Stomach (tissue), 4 donors: Measurements from ENCODE around the gene PPP2R2C.

ENCODE experiments used
- EP300 ChIP-seq: sonication (generic); formaldehyde crosslinking; IDR thresholded peaks from one replicate; pipeline ENCODE4 v1.6.1; 2017; ENCODE audit warnings: antibody characterized with exemption
- POLR2A ChIP-seq, 4 donors: fragments of 450-650 bp; IDR thresholded peaks; one replicate each; pipeline ENCODE4 v1.6.1; 2016; ENCODE audit warnings: antibody characterized with exemption in 4 of 4, control low read depth in 2 of 4, mild to moderate bottlenecking in 1 of 4, moderate library complexity in 1 of 4
- TF ChIP-seq, protein P1 (sequence below), 7 experiments: fragments of 450-650 bp in 4 of 7; fragments of 200-600 bp in 3 of 7; sonication (generic) in 3 of 7; IDR thresholded peaks; one replicate each; pipeline ENCODE4 v1.5.1; 2016 to 2019; ENCODE audit warnings: antibody characterized with exemption in 7 of 7, control low read depth in 2 of 7, mild to moderate bottlenecking in 1 of 7

DNA sequence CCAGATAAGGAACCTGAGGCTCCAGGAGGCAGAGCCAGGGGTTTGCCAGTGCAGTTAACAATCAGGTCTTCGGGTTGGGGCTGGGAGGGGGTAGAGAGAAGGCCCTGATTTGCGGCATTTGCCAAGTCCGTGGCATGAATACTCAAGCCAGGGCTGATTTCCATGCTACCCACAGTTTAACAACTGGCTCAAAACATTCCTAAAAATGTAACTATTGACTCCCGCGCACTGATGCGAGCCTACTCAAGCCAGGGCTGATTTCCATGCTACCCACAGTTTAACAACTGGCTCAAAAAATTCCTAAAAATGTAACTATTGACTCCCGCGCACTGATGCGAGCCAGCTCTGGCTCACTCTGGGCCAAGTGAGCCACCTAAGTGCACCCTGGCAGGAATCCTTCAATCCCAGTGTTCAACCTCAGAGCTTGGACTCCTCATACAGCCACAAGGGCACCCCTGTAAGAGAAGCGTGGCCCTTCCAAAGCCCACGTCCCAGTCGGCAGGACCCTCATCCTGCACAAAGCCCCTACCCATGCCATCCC, 75.6 kb downstream of the PPP2R2C start:
- TF ChIP-seq EP300 (no peak), POLR2A (IDR thresholded peaks at IDR 0.05) (no peak)
- TF ChIP-seq, protein P1, sequence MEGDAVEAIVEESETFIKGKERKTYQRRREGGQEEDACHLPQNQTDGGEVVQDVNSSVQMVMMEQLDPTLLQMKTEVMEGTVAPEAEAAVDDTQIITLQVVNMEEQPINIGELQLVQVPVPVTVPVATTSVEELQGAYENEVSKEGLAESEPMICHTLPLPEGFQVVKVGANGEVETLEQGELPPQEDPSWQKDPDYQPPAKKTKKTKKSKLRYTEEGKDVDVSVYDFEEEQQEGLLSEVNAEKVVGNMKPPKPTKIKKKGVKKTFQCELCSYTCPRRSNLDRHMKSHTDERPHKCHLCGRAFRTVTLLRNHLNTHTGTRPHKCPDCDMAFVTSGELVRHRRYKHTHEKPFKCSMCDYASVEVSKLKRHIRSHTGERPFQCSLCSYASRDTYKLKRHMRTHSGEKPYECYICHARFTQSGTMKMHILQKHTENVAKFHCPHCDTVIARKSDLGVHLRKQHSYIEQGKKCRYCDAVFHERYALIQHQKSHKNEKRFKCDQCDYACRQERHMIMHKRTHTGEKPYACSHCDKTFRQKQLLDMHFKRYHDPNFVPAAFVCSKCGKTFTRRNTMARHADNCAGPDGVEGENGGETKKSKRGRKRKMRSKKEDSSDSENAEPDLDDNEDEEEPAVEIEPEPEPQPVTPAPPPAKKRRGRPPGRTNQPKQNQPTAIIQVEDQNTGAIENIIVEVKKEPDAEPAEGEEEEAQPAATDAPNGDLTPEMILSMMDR (IDR thresholded peaks at IDR 0.05): no peak
